ENCODE data around the gene CMIP. TPM values are rescaled to one million over a fixed set of nuclear protein-coding genes. Genes with fewer than 3 reads are reported as not detected.

CMIP gene
- polyA plus RNA-seq, 3 donors: 0.85 to 61.9 (median 0.93) TPM

DNA sequence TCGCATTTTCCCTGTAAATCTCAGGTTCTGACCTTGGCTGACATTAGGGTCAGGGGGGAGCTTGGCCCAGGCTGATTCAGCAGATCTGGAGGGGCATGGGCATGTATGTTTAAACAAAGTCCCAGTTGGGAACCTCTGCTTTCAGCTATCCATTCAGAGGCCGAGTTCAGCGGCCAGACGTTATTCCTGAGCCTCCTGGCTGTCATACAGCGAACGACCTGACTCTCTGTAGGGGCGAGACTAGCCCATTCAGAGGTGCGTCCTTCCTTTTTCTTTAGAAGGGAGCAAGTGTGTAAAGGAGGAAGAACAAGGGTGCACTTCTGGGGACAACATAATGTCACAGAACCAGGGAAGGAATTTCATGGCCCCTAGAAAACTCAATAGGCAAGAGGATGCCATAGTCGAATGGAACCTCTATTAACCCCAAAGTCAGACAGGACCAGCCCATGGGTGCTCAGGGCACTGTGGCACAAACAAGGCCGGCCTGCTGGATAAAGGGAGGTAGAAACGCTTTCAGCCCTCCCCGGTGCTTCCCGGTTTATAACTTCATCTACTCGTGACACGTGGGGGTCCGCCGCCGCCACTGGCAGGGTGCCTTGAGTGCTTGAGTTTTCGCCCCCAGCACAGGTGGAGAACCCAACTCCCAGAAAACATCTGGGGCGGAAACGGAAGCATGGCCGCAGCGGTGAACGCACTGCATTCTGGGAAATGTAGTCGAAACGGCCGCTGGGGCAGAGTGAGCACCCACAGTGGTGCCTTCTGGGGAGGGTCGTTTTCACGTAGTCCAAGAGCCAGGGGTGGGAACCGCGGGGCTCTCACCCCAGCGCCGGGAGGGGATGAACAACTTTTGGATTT lies 301.3 kb downstream of the CMIP start:
- Histone ChIP-seq H3K4me1 (ENCODE audit: control insufficient read depth in 1 of 2, insufficient read depth in 2 of 2, low read length in 2 of 2) (peaks cover 27 to 32% of the 10 kb centered on the region in 2 donors), H3K27ac (ENCODE audit: low read depth in 1 of 2, low read length in 2 of 2) (peak overlapping the region in 1 of 2 donors; percentile 65), H3K79me2 (ENCODE audit: insufficient read depth, low read length) (no peaks in the 10 kb centered on the region), H4K20me1 (ENCODE audit: insufficient read depth, low read length) (no peaks in the 10 kb centered on the region), H3K4me2 (replicated peaks; ENCODE audit: extremely low read depth, low read length, poor library complexity, severe bottlenecking) (peak overlapping the region; percentile 84), H3K27me3 (ENCODE audit: control insufficient read depth in 2 of 2, insufficient read depth in 2 of 2, low read length in 2 of 2) (no peaks in the 10 kb centered on the region), H2AFZ (ENCODE audit: insufficient read depth, low read depth, low read length, poor library complexity, severe bottlenecking) (peak overlapping the region; percentile 79), H3K9me3 (replicated peaks in 1 of 2; ENCODE audit: control insufficient read depth in 1 of 2, insufficient read depth in 1 of 2, low read length in 2 of 2) (no peaks in the 10 kb centered on the region), H3K4me3 (replicated peaks in 1 of 3; ENCODE audit: low read depth in 2 of 3, low read length in 3 of 3) (peak overlapping the region; percentile 30 to 78 (median 38)), H3K9ac (ENCODE audit: insufficient read depth, low read length, poor library complexity, severe bottlenecking) (peak overlapping the region; percentile 34), H3K36me3 (replicated peaks in 1 of 2; ENCODE audit: control insufficient read depth in 1 of 2, insufficient read depth in 2 of 2, low read length in 2 of 2) (no peaks in the 10 kb centered on the region)
- WGBS (ENCODE audit: insufficient coverage): 15% methylated on average over 24 of the region's 33 CpGs
- Mint-ChIP-seq H3K27ac (peak overlapping the region in 6 of 7 donors; percentile 76 to 92 (median 88)), H3K27me3 (ENCODE audit: low read depth in 3 of 3) (peaks cover 2 to 3% (median 3%) of the 10 kb centered on the region in 3 donors), H3K4me3 (peak overlapping the region; percentile 84 to 92), H3K4me1 (peaks cover 35% of the 10 kb centered on the region), H3K36me3 (peaks cover 4 to 9% of the 10 kb centered on the region in 2 donors), H3K9me3 (peaks cover 0 to 3% (median 0%) of the 10 kb centered on the region in 7 donors)
- intact Hi-C loops (cut with micrococcal nuclease): loop anchor here in 1 of 2 donors (10.0 kb wide), 1 partner anchor 741 kb away; the partner anchor contains the start of genes CENPN and CMC2
- TF ChIP-seq, protein P1, sequence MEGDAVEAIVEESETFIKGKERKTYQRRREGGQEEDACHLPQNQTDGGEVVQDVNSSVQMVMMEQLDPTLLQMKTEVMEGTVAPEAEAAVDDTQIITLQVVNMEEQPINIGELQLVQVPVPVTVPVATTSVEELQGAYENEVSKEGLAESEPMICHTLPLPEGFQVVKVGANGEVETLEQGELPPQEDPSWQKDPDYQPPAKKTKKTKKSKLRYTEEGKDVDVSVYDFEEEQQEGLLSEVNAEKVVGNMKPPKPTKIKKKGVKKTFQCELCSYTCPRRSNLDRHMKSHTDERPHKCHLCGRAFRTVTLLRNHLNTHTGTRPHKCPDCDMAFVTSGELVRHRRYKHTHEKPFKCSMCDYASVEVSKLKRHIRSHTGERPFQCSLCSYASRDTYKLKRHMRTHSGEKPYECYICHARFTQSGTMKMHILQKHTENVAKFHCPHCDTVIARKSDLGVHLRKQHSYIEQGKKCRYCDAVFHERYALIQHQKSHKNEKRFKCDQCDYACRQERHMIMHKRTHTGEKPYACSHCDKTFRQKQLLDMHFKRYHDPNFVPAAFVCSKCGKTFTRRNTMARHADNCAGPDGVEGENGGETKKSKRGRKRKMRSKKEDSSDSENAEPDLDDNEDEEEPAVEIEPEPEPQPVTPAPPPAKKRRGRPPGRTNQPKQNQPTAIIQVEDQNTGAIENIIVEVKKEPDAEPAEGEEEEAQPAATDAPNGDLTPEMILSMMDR (IDR thresholded peaks at IDR 0.05): no peak
- DNase-seq: peak in 2 of 3 donors; percentile 49 to 57

DNA sequence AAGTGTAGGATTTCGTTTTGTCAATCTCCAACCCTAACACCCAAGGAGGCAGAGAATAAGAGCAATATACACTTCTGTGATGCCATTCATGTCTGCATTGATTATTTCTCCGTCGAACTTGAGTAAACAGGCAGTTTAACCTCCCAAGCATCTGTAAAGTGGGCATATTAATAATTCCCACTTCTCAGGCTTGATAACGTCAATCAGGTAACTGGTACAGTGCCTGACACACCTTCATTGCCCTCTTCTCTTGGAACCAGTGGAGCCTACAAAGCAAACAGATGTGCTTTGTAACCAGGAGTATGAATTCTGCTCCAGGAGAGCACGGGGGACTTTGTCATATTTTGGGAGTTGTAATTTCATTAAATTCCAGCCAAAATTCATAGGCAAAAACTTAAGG lies 302.0 kb downstream of the CMIP start:
- H3K9ac ChIP-seq (ENCODE audit: insufficient read depth, low read length, poor library complexity, severe bottlenecking): no peak overlapping the region

More for the DNA sequence above, 302.0 kb downstream of the CMIP start:
- Histone ChIP-seq H3K4me1 (ENCODE audit: control insufficient read depth in 1 of 2, insufficient read depth in 2 of 2, low read length in 2 of 2) (peaks cover 29 to 35% of the 10 kb centered on the region in 2 donors), H2AFZ (ENCODE audit: insufficient read depth, low read depth, low read length, poor library complexity, severe bottlenecking) (peak overlapping the region; percentile 79), H3K27ac (ENCODE audit: low read depth in 1 of 2, low read length in 2 of 2) (no peak overlapping the region), H3K79me2 (ENCODE audit: insufficient read depth, low read length) (no peaks in the 10 kb centered on the region), H3K27me3 (ENCODE audit: control insufficient read depth in 2 of 2, insufficient read depth in 2 of 2, low read length in 2 of 2) (no peaks in the 10 kb centered on the region), H3K4me2 (replicated peaks; ENCODE audit: extremely low read depth, low read length, poor library complexity, severe bottlenecking) (peak overlapping the region; percentile 84), H3K36me3 (replicated peaks in 1 of 2; ENCODE audit: control insufficient read depth in 1 of 2, insufficient read depth in 2 of 2, low read length in 2 of 2) (no peaks in the 10 kb centered on the region), H3K4me3 (replicated peaks in 1 of 3; ENCODE audit: low read depth in 2 of 3, low read length in 3 of 3) (peak overlapping the region in 2 of 3 experiments; percentile 38 to 78), H4K20me1 (ENCODE audit: insufficient read depth, low read length) (no peaks in the 10 kb centered on the region), H3K9me3 (replicated peaks in 1 of 2; ENCODE audit: control insufficient read depth in 1 of 2, insufficient read depth in 1 of 2, low read length in 2 of 2) (no peaks in the 10 kb centered on the region)
- Mint-ChIP-seq H3K4me3 (peak overlapping the region; percentile 84 to 92), H3K27ac (peak overlapping the region in 3 of 7 donors; percentile 81 to 92 (median 90)), H3K36me3 (peaks cover 6 to 7% of the 10 kb centered on the region in 2 donors), H3K9me3 (peaks cover 0 to 3% (median 0%) of the 10 kb centered on the region in 7 donors), H3K4me1 (peaks cover 37% of the 10 kb centered on the region), H3K27me3 (ENCODE audit: low read depth in 3 of 3) (peaks cover 2 to 3% (median 3%) of the 10 kb centered on the region in 3 donors)
- 20% methylated on average over 2 of the region's 5 CpGs for WGBS (ENCODE audit: insufficient coverage)
- DNase-seq: no peak
- TF ChIP-seq, protein P1 (IDR thresholded peaks at IDR 0.05): no peak
- intact Hi-C loops (cut with micrococcal nuclease): loop anchor here in 1 of 2 donors (10.0 kb wide), 1 partner anchor 742 kb away; the partner anchor contains the start of genes CENPN and CMC2

Data from CD14-positive monocyte (primary cell).